Neural cell (in vitro differentiated cells): ENCODE results near the gene CACNA2D2.

Source experiments
- CTCF ChIP-seq: fragments of 450-650 bp; IDR thresholded peaks from 2 replicates; pipeline ENCODE4 v1.5.1; 2014; ENCODE audit warnings: antibody characterized with exemption, mild to moderate bottlenecking, moderate library complexity; ENCODE audit not compliant: poor library complexity, severe bottlenecking
- EZH2 ChIP-seq: fragments of 200-600, 300-800 bp; shearing (Covaris generic), sonication (generic); IDR thresholded peaks from 2 replicates; pipeline ENCODE4 v1.6.1; 2014; ENCODE audit warnings: antibody characterized with exemption, low read length, borderline replicate concordance, mild to moderate bottlenecking; ENCODE audit not compliant: insufficient read depth, poor library complexity, severe bottlenecking
- REST ChIP-seq: IDR thresholded peaks from 2 replicates; pipeline ENCODE4 v1.6.1; 2012; ENCODE audit warnings: borderline replicate concordance
- TAF1 ChIP-seq: IDR thresholded peaks from 2 replicates; pipeline ENCODE4 v1.6.1; 2012; ENCODE audit warnings: low read depth

GRCh38 chr3:50506169-50506568 is 2.7 kb upstream of the CACNA2D2 start:
- no peak for TF ChIP-seq CTCF
- no peak for TF ChIP-seq EZH2
- TF ChIP-seq REST = no peak
- no peak for TF ChIP-seq TAF1
